Measurements from ENCODE around the gene LIN37. TPM values are rescaled to one million over a fixed set of nuclear protein-coding genes. Genes with fewer than 3 reads are reported as not detected.

LIN37 gene
- total RNA-seq, 1 experiment from 2014 or later: 6.4 TPM

DNA sequence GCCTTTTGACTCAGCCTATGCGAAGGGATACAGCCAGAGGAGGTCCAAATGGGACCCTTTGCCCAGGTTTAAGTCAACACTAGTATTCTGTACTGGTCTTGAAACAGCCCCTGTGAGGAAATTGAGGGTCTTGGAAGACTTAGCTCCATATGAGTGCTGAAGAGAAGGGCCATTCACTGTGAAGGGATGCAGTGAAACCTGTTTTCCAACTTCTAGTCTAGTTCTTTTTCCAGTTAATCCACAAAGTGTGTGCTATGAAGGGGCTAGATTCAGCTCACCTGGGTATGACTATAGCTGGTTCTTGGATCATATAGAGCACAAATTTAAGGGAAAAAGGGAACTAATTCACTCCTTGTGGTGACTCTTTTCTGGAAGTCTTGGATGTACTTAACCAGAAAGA, 40.0 kb upstream of the LIN37 start:
- peaks cover 5% of the 10 kb centered on the region for H3K9me3 Mint-ChIP-seq
- peaks cover 13% of the 10 kb centered on the region for H3K4me1 Mint-ChIP-seq
- TF ChIP-seq, protein P1, sequence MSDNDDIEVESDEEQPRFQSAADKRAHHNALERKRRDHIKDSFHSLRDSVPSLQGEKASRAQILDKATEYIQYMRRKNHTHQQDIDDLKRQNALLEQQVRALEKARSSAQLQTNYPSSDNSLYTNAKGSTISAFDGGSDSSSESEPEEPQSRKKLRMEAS (CRISPR knock-in tag; IDR thresholded peaks at IDR 0.05): no peak
- TF ChIP-seq ELF4 (CRISPR knock-in tag; IDR thresholded peaks at IDR 0.05; ENCODE audit: low read depth) (no peak), ZNF416 (CRISPR knock-in tag; IDR thresholded peaks at IDR 0.05) (no peak), NR3C1 (CRISPR knock-in tag; conservative IDR thresholded peaks at IDR 0.05; ENCODE audit: low read depth) (no peak), TP53 (CRISPR knock-in tag; IDR thresholded peaks at IDR 0.05) (no peak), ZNF138 (CRISPR knock-in tag; conservative IDR thresholded peaks at IDR 0.05) (no peak), SP1 (CRISPR knock-in tag; conservative IDR thresholded peaks at IDR 0.05) (no peak)
- TF ChIP-seq, protein P2, sequence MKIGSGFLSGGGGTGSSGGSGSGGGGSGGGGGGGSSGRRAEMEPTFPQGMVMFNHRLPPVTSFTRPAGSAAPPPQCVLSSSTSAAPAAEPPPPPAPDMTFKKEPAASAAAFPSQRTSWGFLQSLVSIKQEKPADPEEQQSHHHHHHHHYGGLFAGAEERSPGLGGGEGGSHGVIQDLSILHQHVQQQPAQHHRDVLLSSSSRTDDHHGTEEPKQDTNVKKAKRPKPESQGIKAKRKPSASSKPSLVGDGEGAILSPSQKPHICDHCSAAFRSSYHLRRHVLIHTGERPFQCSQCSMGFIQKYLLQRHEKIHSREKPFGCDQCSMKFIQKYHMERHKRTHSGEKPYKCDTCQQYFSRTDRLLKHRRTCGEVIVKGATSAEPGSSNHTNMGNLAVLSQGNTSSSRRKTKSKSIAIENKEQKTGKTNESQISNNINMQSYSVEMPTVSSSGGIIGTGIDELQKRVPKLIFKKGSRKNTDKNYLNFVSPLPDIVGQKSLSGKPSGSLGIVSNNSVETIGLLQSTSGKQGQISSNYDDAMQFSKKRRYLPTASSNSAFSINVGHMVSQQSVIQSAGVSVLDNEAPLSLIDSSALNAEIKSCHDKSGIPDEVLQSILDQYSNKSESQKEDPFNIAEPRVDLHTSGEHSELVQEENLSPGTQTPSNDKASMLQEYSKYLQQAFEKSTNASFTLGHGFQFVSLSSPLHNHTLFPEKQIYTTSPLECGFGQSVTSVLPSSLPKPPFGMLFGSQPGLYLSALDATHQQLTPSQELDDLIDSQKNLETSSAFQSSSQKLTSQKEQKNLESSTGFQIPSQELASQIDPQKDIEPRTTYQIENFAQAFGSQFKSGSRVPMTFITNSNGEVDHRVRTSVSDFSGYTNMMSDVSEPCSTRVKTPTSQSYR (CRISPR knock-in tag; IDR thresholded peaks at IDR 0.05): no peak
- TF ChIP-seq, protein P3, sequence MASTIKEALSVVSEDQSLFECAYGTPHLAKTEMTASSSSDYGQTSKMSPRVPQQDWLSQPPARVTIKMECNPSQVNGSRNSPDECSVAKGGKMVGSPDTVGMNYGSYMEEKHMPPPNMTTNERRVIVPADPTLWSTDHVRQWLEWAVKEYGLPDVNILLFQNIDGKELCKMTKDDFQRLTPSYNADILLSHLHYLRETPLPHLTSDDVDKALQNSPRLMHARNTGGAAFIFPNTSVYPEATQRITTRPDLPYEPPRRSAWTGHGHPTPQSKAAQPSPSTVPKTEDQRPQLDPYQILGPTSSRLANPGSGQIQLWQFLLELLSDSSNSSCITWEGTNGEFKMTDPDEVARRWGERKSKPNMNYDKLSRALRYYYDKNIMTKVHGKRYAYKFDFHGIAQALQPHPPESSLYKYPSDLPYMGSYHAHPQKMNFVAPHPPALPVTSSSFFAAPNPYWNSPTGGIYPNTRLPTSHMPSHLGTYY (CRISPR knock-in tag; IDR thresholded peaks at IDR 0.05): no peak
- TF ChIP-seq, protein P4, sequence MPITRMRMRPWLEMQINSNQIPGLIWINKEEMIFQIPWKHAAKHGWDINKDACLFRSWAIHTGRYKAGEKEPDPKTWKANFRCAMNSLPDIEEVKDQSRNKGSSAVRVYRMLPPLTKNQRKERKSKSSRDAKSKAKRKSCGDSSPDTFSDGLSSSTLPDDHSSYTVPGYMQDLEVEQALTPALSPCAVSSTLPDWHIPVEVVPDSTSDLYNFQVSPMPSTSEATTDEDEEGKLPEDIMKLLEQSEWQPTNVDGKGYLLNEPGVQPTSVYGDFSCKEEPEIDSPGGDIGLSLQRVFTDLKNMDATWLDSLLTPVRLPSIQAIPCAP (CRISPR knock-in tag; IDR thresholded peaks at IDR 0.05): no peak
- ATAC-seq (no peak), DNase-seq (ENCODE audit: low spot score) (no peak)
- no peaks in the 10 kb centered on the region for H3K36me3 Mint-ChIP-seq
- ChIA-PET CTCF (interaction anchor here (0.9 to 1.3 kb wide), 2 partner anchors 14 to 213 kb away, joined by 3 to 6 read pairs; no protein-coding TSS in a partner anchor), POLR2A (no interaction called here)
- no peak overlapping the region for H3K27ac Mint-ChIP-seq
- no peak overlapping the region for H3K4me3 Mint-ChIP-seq
- peaks cover 39% of the 10 kb centered on the region for H3K27me3 Mint-ChIP-seq (ENCODE audit: low read depth)

DNA sequence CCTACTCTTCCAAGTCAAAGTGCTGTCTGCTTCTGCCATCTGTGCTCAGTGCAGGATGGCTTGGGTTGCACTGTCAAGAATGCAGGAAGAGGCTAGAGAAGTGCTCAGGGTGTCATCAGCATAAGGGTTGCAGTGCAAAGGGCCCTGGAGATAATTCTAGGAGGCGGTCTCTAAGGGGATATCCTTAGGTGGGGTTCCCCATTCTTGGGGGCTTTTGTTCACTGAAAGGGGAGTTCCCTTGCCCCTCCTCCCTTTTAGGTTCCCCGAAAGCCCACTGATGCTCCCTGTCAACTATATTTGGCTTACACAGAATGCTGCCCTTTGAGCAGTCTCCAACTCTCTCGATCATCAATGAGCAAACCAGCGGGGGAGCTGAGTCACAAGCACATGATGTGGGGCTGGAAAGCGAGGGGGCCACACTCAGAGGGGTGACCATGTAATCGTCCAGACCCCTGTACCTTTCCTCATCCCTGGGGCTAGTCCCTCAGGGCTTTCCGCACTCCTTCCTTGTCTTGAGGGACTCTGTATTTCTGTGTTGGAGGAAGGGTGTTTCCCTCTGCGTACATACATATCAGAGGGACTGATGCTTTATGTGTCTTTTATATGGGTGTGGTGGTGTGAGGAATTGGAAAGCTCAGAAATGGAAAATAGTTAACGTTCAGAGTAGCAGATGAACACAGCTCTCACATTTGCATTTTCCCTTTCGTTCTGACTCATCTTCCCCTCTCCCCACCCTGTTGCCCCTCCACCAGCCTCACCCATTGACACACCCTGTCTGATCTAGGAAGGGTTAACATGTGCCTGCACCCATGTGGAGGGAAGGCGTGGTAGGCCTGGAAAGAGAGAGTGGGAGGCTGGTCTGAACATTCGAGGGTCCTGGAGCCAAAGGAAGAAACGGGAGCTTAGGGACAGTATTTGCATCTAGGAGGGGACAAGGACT, 37.3 kb upstream of the LIN37 start:
- Mint-ChIP-seq H3K9me3 (no peaks in the 10 kb centered on the region), H3K27ac (peak overlapping the region; percentile 13; the same call in 1 of the 2 replicates), H3K27me3 (ENCODE audit: low read depth) (peaks cover 16% of the 10 kb centered on the region), H3K4me1 (peaks cover 38% of the 10 kb centered on the region), H3K4me3 (no peak overlapping the region), H3K36me3 (no peaks in the 10 kb centered on the region)
- ChIA-PET POLR2A (interaction anchor here (4.0 kb wide), 1 partner anchor 8 kb away, joined by 14 read pairs; the partner anchor contains the start of gene ZBTB32), CTCF (interaction anchor here (0.5 to 1.4 kb wide), 6 partner anchors 9 to 233 kb away, joined by 3 to 7 read pairs (median 3); no protein-coding TSS in a partner anchor)
- no peak for ATAC-seq
- no peak for DNase-seq (ENCODE audit: low spot score)
- TF ChIP-seq, protein P5, sequence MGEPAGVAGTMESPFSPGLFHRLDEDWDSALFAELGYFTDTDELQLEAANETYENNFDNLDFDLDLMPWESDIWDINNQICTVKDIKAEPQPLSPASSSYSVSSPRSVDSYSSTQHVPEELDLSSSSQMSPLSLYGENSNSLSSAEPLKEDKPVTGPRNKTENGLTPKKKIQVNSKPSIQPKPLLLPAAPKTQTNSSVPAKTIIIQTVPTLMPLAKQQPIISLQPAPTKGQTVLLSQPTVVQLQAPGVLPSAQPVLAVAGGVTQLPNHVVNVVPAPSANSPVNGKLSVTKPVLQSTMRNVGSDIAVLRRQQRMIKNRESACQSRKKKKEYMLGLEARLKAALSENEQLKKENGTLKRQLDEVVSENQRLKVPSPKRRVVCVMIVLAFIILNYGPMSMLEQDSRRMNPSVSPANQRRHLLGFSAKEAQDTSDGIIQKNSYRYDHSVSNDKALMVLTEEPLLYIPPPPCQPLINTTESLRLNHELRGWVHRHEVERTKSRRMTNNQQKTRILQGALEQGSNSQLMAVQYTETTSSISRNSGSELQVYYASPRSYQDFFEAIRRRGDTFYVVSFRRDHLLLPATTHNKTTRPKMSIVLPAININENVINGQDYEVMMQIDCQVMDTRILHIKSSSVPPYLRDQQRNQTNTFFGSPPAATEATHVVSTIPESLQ (CRISPR knock-in tag; IDR thresholded peaks at IDR 0.05): no peak
- TF ChIP-seq, protein P3 (CRISPR knock-in tag; IDR thresholded peaks at IDR 0.05): no peak
- TF ChIP-seq ESRRA (CRISPR knock-in tag; IDR thresholded peaks at IDR 0.05; ENCODE audit: borderline replicate concordance): no peak
- no peak for TF ChIP-seq SMAD4 (CRISPR knock-in tag; IDR thresholded peaks at IDR 0.05)
- TF ChIP-seq, protein P6, sequence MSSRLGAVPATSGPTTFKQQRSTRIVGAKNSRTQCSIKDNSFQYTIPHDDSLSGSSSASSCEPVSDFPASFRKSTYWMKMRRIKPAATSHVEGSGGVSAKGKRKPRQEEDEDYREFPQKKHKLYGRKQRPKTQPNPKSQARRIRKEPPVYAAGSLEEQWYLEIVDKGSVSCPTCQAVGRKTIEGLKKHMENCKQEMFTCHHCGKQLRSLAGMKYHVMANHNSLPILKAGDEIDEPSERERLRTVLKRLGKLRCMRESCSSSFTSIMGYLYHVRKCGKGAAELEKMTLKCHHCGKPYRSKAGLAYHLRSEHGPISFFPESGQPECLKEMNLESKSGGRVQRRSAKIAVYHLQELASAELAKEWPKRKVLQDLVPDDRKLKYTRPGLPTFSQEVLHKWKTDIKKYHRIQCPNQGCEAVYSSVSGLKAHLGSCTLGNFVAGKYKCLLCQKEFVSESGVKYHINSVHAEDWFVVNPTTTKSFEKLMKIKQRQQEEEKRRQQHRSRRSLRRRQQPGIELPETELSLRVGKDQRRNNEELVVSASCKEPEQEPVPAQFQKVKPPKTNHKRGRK (CRISPR knock-in tag; IDR thresholded peaks at IDR 0.05; ENCODE audit: borderline replicate concordance): no peak
- no peak for TF ChIP-seq ZBTB21 (CRISPR knock-in tag; IDR thresholded peaks at IDR 0.05; ENCODE audit: borderline replicate concordance)
- TF ChIP-seq CREM (CRISPR knock-in tag; IDR thresholded peaks at IDR 0.05): no peak
- TF ChIP-seq, protein P7, sequence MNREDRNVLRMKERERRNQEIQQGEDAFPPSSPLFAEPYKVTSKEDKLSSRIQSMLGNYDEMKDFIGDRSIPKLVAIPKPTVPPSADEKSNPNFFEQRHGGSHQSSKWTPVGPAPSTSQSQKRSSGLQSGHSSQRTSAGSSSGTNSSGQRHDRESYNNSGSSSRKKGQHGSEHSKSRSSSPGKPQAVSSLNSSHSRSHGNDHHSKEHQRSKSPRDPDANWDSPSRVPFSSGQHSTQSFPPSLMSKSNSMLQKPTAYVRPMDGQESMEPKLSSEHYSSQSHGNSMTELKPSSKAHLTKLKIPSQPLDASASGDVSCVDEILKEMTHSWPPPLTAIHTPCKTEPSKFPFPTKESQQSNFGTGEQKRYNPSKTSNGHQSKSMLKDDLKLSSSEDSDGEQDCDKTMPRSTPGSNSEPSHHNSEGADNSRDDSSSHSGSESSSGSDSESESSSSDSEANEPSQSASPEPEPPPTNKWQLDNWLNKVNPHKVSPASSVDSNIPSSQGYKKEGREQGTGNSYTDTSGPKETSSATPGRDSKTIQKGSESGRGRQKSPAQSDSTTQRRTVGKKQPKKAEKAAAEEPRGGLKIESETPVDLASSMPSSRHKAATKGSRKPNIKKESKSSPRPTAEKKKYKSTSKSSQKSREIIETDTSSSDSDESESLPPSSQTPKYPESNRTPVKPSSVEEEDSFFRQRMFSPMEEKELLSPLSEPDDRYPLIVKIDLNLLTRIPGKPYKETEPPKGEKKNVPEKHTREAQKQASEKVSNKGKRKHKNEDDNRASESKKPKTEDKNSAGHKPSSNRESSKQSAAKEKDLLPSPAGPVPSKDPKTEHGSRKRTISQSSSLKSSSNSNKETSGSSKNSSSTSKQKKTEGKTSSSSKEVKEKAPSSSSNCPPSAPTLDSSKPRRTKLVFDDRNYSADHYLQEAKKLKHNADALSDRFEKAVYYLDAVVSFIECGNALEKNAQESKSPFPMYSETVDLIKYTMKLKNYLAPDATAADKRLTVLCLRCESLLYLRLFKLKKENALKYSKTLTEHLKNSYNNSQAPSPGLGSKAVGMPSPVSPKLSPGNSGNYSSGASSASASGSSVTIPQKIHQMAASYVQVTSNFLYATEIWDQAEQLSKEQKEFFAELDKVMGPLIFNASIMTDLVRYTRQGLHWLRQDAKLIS (CRISPR knock-in tag; IDR thresholded peaks at IDR 0.05; ENCODE audit: borderline replicate concordance): no peak
- TF ChIP-seq IRF2 (CRISPR knock-in tag; IDR thresholded peaks at IDR 0.05; ENCODE audit: borderline replicate concordance, low read depth): no peak
